ENCODE results near the gene ARL5A.

The ARL5A gene

DNA sequence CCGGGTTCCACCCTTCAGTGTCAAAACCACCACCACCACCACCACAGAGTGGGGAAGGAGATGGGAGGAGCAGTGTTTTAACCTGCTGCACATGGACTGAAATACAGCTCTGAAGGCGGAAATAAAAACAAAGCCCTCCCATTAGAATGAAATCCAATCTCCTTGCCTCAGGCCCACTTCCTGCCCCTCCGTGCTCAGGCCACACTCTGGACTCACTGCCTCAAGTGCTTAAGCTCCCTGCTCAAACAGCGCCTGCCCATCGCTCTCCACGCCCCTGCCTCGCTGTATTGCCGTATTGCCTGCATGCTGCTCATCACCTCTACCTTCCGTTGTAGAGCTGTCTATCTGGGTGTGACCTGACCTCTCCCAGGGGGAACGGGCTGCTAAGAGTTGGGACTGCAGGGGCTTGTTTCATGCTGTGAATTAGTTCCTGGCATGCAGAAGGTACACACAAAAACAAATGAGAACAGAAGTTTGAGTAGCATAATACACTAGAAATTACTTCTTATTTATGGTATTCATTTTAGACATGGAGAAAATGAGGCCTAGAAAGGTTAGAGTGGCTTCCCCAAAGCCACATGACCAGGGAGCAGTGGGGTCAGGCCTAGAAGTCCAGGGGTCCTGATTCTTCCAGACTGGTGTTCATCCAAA, 62.3 kb downstream of the ARL5A start:
- no peak for DNase-seq

DNA sequence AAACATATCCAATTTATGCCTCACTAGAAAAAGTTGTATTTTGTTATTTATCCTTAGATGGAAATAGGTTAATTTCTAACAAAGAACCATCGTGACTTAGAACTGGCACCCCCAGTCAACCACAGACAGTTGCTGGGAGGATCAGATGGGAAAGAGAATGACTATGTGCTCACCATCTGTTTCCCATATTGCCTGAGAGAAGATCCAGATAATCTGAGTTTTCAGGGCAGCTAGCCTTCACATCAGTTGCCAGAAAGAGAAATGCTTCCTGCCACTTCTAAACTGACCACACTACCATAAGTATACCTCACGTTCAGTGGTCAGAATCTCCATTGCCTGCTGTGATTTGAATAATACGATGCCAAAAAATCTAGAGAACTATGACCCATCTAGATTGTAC, 65.5 kb downstream of the ARL5A start:
- DNase-seq = no peak

DNA sequence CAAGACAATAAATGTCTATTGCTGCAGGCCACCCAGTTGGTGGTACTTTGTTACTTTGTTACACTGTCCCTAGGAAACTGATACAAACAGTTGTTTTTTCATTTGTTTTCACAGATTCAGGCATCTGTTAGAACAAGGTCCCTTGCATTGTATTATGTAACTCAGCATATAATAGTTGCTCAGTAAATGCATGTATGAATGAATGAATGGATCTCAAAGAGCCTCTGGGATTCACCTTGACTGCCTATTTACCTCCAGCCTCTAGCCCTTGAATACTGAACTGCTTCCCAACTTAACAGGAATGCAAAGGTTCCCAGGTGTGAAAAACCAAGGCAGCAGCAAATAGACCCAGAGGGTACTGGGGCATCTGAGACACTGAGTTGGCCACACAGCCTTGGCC, 66.5 kb downstream of the ARL5A start:
- no peak for DNase-seq

GRCh38 chr2:151761193-151761592, 67.0 kb downstream of the ARL5A start:
- no peak for DNase-seq

DNA sequence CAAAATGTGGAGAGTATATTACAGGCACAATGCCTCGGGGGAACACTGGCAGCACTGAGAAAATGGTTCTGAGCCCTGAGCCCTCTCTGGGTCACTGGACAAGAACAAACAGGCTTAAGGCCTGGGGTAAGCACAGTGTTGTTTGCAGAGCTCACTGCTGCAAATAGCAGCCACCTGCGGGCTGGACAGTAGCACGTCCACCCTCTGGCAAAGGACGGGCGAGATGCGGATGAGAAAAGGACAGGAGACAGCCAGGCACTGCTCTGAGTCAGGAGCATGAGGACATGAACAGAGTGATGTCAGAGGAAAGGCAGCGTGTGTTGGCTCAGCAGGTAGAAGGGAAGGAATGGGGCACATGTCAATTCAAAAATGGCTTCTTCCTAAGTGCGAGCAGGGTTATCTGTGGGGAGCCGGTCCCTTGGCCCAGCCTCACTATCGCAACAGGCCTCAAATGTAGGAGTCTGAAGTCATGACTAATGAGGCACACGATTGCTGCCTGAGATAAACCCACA, 68.0 kb downstream of the ARL5A start:
- DNase-seq = no peak

DNA sequence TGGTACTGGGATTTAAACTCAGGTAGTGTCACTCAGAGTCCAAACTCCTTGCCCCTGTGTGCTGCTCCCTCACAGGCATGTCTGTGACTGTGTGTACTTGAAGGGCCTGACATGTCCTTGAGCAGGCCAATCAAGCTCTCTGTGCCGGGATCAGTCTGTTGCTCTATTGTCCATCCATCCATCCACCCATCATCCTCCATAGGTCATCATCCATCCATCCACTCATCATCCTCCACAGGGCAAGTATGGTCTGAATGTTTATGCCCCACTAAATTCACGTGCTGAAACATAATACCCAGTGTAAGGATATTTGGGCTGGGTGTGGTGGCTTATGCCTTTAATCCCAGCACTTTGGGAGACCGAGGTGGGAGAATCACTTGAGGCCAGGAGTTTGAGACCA, 69.5 kb downstream of the ARL5A start:
- no peak for DNase-seq

DNA sequence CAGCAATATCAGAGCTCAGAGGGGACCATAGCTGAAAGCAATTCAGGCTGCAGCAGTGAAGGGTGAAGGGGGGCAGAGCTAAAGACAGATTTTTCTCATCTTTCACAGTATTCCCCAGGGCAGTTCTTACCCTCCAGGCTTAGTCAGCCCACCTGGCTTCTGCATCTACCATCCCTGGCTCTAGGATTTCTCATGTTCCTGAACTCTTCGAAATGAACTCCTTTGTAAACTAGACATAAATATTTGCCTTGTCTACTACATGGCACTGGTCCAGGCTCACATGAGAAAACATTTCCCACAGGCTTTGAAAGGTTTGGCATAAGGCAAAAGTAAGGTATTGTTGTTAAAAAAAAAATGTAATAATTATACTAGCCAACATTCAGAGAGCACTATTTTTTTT, 70.4 kb downstream of the ARL5A start:
- no peak for DNase-seq

DNA sequence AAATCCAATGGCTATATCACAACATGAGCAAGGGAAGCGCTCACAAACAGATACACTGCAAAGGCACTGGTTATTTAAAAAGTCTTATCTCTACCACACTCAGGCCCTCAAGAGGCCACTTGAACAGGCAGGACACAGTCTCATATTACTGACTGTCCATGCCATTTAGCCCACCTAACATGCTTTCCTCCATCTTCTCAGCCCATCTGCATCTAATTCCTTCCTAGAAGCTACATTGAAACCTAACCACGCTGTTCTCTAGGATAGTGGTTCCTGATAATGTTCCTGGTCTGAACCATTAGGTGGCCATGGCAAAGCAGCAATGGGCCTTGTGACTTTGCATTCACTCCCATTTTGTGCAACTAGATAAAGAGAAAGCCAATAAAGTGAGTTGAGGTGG, 71.4 kb downstream of the ARL5A start:
- no peak for DNase-seq

- no peak for DNase-seq
Measured at GRCh38 chr2:151754253-151754897, 73.8 kb downstream of the ARL5A start.

DNA sequence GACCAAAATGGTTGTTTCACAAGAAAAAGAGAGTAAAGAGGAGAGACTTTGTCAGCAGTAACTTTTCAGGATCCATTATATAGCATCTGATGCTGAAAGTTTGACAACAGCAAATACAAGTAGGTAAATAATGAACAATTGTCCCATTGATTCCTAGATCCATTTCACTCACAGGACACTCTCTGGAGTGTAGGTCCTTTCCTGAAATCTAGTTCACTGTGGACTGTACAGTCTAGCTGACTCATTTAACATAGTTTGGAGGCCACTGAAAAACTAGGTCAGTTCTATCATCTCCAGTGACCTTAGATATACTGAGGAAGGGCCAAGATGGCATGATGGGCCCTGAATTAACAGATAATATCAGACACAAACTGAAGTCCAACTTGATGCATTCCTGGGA, 74.7 kb downstream of the ARL5A start:
- DNase-seq = no peak
